Inflammatory macrophage treated with lipopolysaccharide for 1 hour (primary cell): ENCODE results near the gene PPP1R13B.
A peak's percentile ranks its signal among the peaks of the same experiment; 100 is the strongest.
"Not testable (repeated sequence)": the region's sequence is repeated elsewhere in the genome, so short reads cannot be mapped to it uniquely, and the experiment has no call there.

ENCODE experiments used
- DNase-seq, 2 donors: peaks; one replicate each; pipeline ENCODE4 v3.0.0-alpha.2; 2020 to 2022

The PPP1R13B gene

GRCh38 chr14:103856607-103857006, 9.2 kb upstream of the PPP1R13B start:
- no peak for DNase-seq

- no peak for DNase-seq
Measured at GRCh38 chr14:103856105-103856504, 8.7 kb upstream of the PPP1R13B start.

- DNase-seq, result no peak
Measured at GRCh38 chr14:103855734-103856095, 8.3 kb upstream of the PPP1R13B start.

GRCh38 chr14:103854822-103855733, 7.7 kb upstream of the PPP1R13B start:
- DNase-seq, result no peak

- DNase-seq, result no peak
Measured at GRCh38 chr14:103854017-103854808, 6.8 kb upstream of the PPP1R13B start.

GRCh38 chr14:103849151-103849886, 1.9 kb upstream of the PPP1R13B start:
- DNase-seq, result no peak

- no peak for DNase-seq
Measured at GRCh38 chr14:103848175-103849077, 1.1 kb upstream of the PPP1R13B start.

- peak; percentile 17 to 24 for DNase-seq
Measured at GRCh38 chr14:103846543-103847450, 578 bp downstream of the PPP1R13B start.

- DNase-seq, result no peak
Measured at GRCh38 chr14:103846097-103846496, 1.3 kb downstream of the PPP1R13B start.

- no peak for DNase-seq
Measured at GRCh38 chr14:103845327-103845726, 2.0 kb downstream of the PPP1R13B start.

- DNase-seq, result not testable (repeated sequence)
Measured at GRCh38 chr14:103841265-103841664, 6.1 kb downstream of the PPP1R13B start.

GRCh38 chr14:103840014-103840413, 7.4 kb downstream of the PPP1R13B start:
- no peak for DNase-seq

- DNase-seq, result no peak
Measured at GRCh38 chr14:103839579-103839978, 7.8 kb downstream of the PPP1R13B start.

- no peak for DNase-seq
Measured at GRCh38 chr14:103838117-103838516, 9.3 kb downstream of the PPP1R13B start.

- no peak for DNase-seq
Measured at GRCh38 chr14:103836976-103837725, 10.2 kb downstream of the PPP1R13B start.

GRCh38 chr14:103834956-103835355, 12.4 kb downstream of the PPP1R13B start:
- DNase-seq, result no peak

- DNase-seq, result no peak
Measured at GRCh38 chr14:103833711-103834110, 13.7 kb downstream of the PPP1R13B start.

- DNase-seq, result peak; percentile 6 to 66
Measured at GRCh38 chr14:103832046-103832445, 15.3 kb downstream of the PPP1R13B start.

- no peak for DNase-seq
Measured at GRCh38 chr14:103830511-103831270, 16.7 kb downstream of the PPP1R13B start.
